Measurements from ENCODE around the gene ADCY2.

ADCY2 gene

GRCh38 chr5:7706256-7706655 lies 310.3 kb downstream of the ADCY2 start:
- FAIRE-seq (no peak), DNase-seq (ENCODE audit: insufficient read length, low spot score) (no peak)

GRCh38 chr5:7714119-7714518 lies 318.2 kb downstream of the ADCY2 start:
- no peak for FAIRE-seq
- DNase-seq (ENCODE audit: insufficient read length, low spot score), result no peak

DNA sequence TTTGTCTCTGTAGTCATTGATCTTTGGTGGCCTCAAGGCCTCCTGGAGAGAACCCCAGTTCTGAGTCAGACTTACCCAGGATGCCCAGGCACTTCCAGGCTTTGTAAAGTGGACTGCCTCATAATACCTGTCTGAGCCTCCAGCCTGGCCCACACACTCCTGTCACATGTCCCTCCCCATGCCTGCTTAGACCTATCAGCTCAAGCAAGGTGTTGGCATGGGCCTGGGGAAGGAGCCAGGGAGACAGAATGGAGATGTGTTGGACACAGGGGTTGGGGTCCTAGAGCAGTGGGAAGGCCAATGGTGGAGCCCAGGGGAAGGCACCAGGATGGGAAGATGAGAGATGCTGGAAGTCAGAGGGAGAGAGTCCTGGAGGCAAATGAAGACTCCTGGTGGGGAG lies 318.8 kb downstream of the ADCY2 start:
- FAIRE-seq, result no peak
- no peak for DNase-seq (ENCODE audit: insufficient read length, low spot score)

GRCh38 chr5:7717691-7718090 lies 321.8 kb downstream of the ADCY2 start:
- DNase-seq (ENCODE audit: insufficient read length, low spot score), result no peak
- FAIRE-seq, result no peak

DNA sequence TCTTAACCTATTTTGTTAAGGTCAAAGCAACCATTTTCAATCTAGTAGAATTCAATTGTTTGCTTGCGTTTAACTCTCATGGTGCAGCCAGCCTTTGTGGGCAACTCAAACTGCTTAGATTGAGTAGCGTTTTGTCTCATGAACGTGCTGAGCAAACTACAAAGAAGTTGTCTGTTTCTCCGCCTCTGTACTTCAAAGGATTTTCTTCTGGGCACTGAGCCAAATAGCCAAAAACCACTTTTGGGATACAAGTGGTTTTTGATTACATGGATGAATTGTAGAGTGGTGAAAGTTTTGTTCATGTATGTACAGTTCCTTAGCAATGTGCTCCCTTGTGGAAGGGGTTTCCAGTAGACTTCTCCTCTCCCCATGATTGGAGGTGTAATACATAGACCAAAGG lies 332.1 kb downstream of the ADCY2 start:
- no peak for FAIRE-seq
- no peak for DNase-seq (ENCODE audit: insufficient read length, low spot score)

- DNase-seq (ENCODE audit: insufficient read length, low spot score), result no peak
- FAIRE-seq, result peak; percentile 97
These were observed 345.6 kb downstream of the ADCY2 start for GRCh38 chr5:7741415-7742065.

- FAIRE-seq, result no peak
- DNase-seq (ENCODE audit: insufficient read length, low spot score), result no peak
These were observed 346.3 kb downstream of the ADCY2 start for GRCh38 chr5:7742241-7742656.

DNA sequence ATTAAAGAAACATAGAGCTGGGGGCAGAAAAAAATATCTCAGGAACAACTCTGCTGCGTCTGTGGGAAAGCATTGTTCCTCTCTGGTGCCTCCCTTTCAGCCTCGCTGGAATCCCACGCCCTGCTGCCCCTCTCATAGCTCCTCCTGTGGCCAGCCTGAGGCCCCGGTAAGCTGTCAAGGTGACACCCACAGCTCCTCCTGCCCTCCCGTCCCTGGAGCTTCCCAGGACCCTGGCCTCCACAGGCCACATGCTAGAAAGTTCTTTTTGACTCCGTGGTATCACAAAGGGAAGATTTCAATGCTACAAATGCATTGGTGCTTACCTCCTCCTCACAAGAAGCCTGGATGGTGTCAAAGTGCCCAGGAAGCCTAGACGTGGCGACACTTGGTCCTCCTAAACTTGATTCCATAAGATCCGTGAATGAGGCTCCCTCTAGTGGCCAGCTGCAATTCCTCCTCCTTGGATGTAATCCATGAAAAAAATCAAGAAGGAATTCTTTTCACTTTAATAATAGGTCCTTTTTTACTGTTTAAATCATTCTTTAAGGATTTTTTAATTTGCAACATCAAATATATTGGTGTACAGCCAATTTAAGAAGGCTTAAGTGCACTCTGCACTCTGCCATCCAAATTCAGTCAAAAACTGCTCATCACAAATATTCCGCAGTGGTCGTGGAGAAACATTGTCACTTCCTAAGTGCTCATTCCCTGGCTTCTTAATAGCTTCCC lies 350.1 kb downstream of the ADCY2 start:
- FAIRE-seq (no peak), DNase-seq (ENCODE audit: insufficient read length, low spot score) (peak; percentile 49)

DNA sequence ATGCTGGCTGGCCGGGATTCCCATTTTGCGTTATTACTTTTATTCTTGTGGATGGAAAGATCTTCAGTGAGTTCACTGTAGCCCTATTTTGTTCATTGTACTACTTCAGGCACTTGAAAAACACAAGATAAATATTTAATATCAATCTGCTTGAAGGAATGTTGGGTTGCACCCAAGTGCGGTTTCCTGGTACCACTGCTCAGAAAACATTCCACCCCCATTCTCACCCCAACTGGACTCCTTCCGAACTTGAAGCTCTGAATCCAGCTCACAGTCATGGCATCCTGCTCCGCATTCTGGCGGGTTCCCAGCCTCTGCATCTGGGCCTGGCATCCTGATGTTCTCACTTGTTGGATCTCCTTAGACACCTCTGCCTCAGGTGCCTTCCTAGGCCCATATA lies 351.8 kb downstream of the ADCY2 start:
- FAIRE-seq, result no peak
- no peak for DNase-seq (ENCODE audit: insufficient read length, low spot score)

DNA sequence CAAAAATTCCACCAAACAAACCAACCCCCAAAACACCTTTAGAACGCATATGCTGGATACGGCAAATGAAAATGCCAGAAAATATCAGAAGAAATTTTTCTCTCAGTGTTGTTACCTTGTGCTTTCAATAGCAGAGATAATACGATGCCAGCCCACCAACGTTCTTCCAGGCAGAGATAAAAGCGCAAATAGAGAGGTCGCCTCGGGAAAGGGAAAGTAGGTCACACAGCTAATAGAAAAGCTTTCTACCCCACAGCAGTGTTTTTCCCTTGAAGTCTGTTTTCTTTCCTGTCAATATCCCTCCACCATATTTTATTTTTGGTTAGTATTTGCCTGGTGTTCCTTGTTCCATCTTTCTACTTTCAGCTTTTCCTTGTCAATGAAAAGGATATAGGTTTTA lies 353.7 kb downstream of the ADCY2 start:
- FAIRE-seq, result no peak

GRCh38 chr5:7751874-7752273 lies 355.9 kb downstream of the ADCY2 start:
- DNase-seq (ENCODE audit: insufficient read length, low spot score) (no peak), FAIRE-seq (no peak)

More for the DNA sequence above, 353.7 kb downstream of the ADCY2 start:
- DNase-seq (ENCODE audit: insufficient read length, low spot score), result no peak

- DNase-seq (ENCODE audit: insufficient read length, low spot score) (no peak), FAIRE-seq (no peak)
These were observed 357.2 kb downstream of the ADCY2 start for GRCh38 chr5:7753181-7753580.

DNA sequence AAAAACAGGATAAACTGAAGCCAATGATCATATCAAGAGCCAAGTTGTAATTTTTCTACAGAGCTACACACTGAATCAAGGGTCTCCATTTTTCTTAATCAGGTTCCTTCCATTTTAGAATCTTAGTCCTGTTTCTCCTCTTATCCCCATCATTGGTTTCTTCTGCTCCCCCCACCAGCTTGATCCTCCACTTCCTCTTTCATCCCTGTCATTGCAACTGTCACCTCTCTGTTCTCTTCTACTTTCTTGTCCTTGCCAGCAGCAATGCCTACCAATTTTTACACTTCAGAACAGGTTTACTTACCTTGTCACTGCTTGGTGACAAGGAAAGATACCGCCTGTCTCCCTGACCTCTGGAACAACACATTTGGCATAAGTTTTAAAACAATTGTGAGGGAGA lies 357.7 kb downstream of the ADCY2 start:
- FAIRE-seq, result no peak

DNA sequence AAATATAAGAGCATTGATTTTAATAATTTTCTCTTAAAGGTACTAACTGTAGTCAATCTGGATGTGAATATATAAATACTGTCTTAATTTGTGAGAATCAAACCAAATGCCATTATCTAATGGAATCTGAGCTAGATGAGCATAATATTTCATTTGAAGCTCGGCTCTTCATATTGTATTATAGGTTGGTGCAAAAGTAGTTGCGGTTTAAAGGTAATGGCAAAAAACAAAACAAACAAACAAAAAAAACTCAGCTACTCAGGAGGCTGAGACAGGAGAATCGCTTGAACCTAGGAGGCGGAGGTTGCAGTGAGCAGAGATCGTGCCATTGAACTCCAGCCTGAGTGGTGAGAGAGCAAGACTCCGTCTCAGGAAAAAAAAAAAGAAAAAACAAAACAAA lies 358.6 kb downstream of the ADCY2 start:
- no peak for FAIRE-seq
- no peak for DNase-seq (ENCODE audit: insufficient read length, low spot score)

More for the DNA sequence above, 357.7 kb downstream of the ADCY2 start:
- DNase-seq (ENCODE audit: insufficient read length, low spot score), result no peak

DNA sequence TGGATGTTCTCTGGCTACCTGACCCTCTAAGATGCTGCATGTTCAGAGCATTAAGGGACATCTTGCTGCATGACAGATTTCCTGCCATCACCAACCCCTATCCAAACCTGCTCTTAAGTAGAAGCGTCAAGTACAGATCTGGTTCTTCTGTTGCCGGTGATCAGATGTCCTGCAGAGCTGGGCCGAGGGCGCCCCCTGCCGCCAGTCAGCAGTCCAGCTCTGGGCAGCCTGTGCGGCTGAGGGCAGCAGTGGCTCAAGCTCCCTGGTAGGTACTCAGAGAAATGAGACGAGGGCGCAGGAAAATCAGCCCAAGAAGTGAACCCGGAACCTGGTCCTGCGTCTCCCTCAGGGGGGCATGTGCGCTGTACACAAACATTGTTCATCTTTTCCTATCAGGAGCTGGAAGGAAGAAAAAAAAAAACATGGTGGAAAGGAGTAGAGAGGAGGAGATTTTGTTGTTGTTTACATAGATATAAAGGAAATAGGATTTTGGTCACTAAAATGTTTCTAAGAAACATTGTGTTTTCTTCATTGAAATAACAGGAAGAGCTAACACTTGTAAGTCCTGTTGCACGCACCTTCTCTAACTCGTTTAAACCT lies 359.2 kb downstream of the ADCY2 start:
- DNase-seq (ENCODE audit: insufficient read length, low spot score) (peak; percentile 47), FAIRE-seq (peak; percentile 72)

DNA sequence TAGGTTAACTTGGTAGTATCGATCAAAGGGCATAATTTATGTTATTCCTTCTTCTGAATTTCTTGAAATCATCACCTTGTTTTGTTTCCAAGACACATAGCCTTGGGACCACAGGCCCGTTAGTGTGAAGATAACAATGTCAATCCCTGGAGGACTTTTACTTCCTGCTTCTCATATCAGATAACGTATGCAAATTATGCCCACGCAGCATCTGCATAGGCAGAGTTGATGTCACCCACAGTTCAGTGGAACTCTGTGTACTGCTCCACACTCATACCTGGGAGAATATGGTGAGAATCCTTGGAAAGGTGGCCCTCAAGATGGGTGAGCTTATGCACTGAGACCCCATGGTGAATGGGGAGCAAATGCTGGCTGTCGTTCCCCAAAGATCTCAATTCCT lies 360.0 kb downstream of the ADCY2 start:
- no peak for FAIRE-seq
- DNase-seq (ENCODE audit: insufficient read length, low spot score), result no peak

- FAIRE-seq, result no peak
- no peak for DNase-seq (ENCODE audit: insufficient read length, low spot score)
These were observed 360.5 kb downstream of the ADCY2 start for GRCh38 chr5:7756453-7756852.

GRCh38 chr5:7759257-7759871 lies 363.4 kb downstream of the ADCY2 start:
- FAIRE-seq, result no peak
- no peak for DNase-seq (ENCODE audit: insufficient read length, low spot score)

DNA sequence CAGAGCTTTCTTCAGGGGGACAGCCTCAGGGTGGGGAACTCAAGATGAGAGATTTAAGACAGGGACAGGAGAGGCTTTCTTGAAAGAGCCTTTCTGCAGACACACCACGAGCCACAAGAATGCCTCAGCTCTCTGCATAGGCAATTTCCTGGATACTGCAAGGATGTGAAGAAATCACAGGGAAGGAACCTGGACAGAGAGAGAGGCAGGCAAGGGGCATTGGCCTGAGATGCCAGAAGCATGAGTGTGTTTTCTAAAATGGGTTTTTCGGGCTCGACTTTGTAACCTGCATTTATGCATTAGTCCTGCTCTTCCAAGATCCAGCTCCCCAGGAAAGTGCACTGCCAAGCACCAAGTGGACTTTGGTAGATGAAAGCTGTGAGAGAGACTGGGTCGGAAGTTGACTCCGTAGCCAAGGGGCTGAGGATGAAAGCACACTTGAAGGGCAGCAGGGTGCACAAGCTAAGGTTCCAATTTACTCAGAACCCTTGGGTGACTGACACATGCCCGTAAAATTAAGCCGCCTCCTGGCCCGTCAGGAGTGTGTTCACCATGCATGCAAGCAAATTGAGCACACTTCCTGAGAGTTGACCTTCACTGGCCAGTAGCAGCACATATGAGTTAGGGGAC lies 364.1 kb downstream of the ADCY2 start:
- no peak for FAIRE-seq
- DNase-seq (ENCODE audit: insufficient read length, low spot score), result no peak

- FAIRE-seq, result no peak
- no peak for DNase-seq (ENCODE audit: insufficient read length, low spot score)
These were observed 366.3 kb downstream of the ADCY2 start for GRCh38 chr5:7762267-7762666.

- no peak for FAIRE-seq
- DNase-seq (ENCODE audit: insufficient read length, low spot score), result no peak
These were observed 367.7 kb downstream of the ADCY2 start for GRCh38 chr5:7763621-7764072.
